Measurements from ENCODE around the gene E4F1. TPM values are rescaled to one million over a fixed set of nuclear protein-coding genes. Genes with fewer than 3 reads are reported as not detected.

The E4F1 gene
- total and polyA plus RNA-seq, 2 of the 13 experiments (the other 11 are each of a cell fraction or from before 2014, with no cell fraction given) = 13.8 to 19.5 TPM

GRCh38 chr16:2223942-2224486 is 623 bp downstream of the E4F1 start (continued):
- TF ChIP-seq SCMH1 (CRISPR knock-in tag; IDR thresholded peaks at IDR 0.05; ENCODE audit: borderline replicate concordance) (no peak), ZNF589 (CRISPR knock-in tag; conservative IDR thresholded peaks at IDR 0.05) (no peak), RFXAP (CRISPR knock-in tag; IDR thresholded peaks at IDR 0.05; ENCODE audit: borderline replicate concordance) (0 out of 2 replicates have a peak, but pooled peaks have one; percentile 2), ZMAT3 (CRISPR knock-in tag; conservative IDR thresholded peaks at IDR 0.05) (no peak), SATB2 (CRISPR knock-in tag; IDR thresholded peaks at IDR 0.05) (no peak), ATF5 (CRISPR knock-in tag; IDR thresholded peaks at IDR 0.05; ENCODE audit: low read depth) (no peak), NCOA5 (CRISPR knock-in tag; IDR thresholded peaks at IDR 0.05) (no peak), GABPB1 (CRISPR knock-in tag; IDR thresholded peaks at IDR 0.05) (no peak), NFRKB (IDR thresholded peaks at IDR 0.05) (no peak), NBN (conservative IDR thresholded peaks at IDR 0.05) (no peak), ZNF619 (CRISPR knock-in tag; IDR thresholded peaks at IDR 0.05) (no peak), ZNF318 (CRISPR knock-in tag; IDR thresholded peaks at IDR 0.05) (no peak), ZNF430 (CRISPR knock-in tag; IDR thresholded peaks at IDR 0.05) (peak; percentile 12; the same call in 1 of the 2 replicates), PRMT3 (CRISPR knock-in tag; IDR thresholded peaks at IDR 0.05; ENCODE audit: borderline replicate concordance, low read depth) (no peak), ZNF646 (CRISPR knock-in tag; IDR thresholded peaks at IDR 0.05) (no peak), SNRNP70 (IDR thresholded peaks at IDR 0.05; ENCODE audit: low read depth, low read length) (no peak)
